ENCODE results near the gene DDX27. TPM values are rescaled to one million over a fixed set of nuclear protein-coding genes. Genes with fewer than 3 reads are reported as not detected.

Gene DDX27
- total and polyA plus RNA-seq, 2 of the 13 experiments (the other 11 are each of a cell fraction or from before 2014, with no cell fraction given), result 42.6 to 72.8 TPM

- TF ChIP-seq NR0B2 (CRISPR knock-in tag; IDR thresholded peaks at IDR 0.05), result no peak
- TF ChIP-seq KLF15 (CRISPR knock-in tag; IDR thresholded peaks at IDR 0.05; ENCODE audit: borderline replicate concordance), result no peak
- TF ChIP-seq BHLHE40 (IDR thresholded peaks at IDR 0.05; ENCODE audit: low read length), result peak; percentile 18; the same call in 1 of the 2 replicates
- peak; percentile 61; the same call in 1 of the 2 replicates for TF ChIP-seq KLF6 (CRISPR knock-in tag; IDR thresholded peaks at IDR 0.05)
- TF ChIP-seq MYNN (CRISPR knock-in tag; IDR thresholded peaks at IDR 0.05; ENCODE audit: low read depth), result no peak
- no peak for TF ChIP-seq ZNF326 (CRISPR knock-in tag; IDR thresholded peaks at IDR 0.05; ENCODE audit: borderline replicate concordance)
- no peak for TF ChIP-seq CREB3 (CRISPR knock-in tag; IDR thresholded peaks at IDR 0.05)
- TF ChIP-seq SOX13 (IDR thresholded peaks at IDR 0.05), result no peak
- peak in 1 of 2 experiments; percentile 30; a peak in 1 of 4 replicates for TF ChIP-seq SOX13 (CRISPR knock-in tag; conservative IDR thresholded peaks at IDR 0.05 in 1 of 2, IDR thresholded peaks at IDR 0.05 in 1 of 2)
- no peak for TF ChIP-seq ZBTB21 (CRISPR knock-in tag; IDR thresholded peaks at IDR 0.05)
- no peak for TF ChIP-seq CHCHD3 (CRISPR knock-in tag; IDR thresholded peaks at IDR 0.05)
- TF ChIP-seq PATZ1 (CRISPR knock-in tag; IDR thresholded peaks at IDR 0.05), result peak; percentile 58
- TF ChIP-seq ZHX1 (CRISPR knock-in tag; IDR thresholded peaks at IDR 0.05; ENCODE audit: low read depth), result no peak
- TF ChIP-seq ZNF562 (CRISPR knock-in tag; IDR thresholded peaks at IDR 0.05; ENCODE audit: borderline replicate concordance), result no peak
- no peak for TF ChIP-seq SNAI1 (CRISPR knock-in tag; IDR thresholded peaks at IDR 0.05; ENCODE audit: borderline replicate concordance)
- peak; percentile 84 for TF ChIP-seq IRF2 (CRISPR knock-in tag; IDR thresholded peaks at IDR 0.05)
- TF ChIP-seq SP1 (IDR thresholded peaks at IDR 0.05), result no peak
- TF ChIP-seq SP1 (CRISPR knock-in tag; IDR thresholded peaks at IDR 0.05), result peak; percentile 47; the same call in 1 of the 2 replicates
- no peak for TF ChIP-seq ZNF329 (CRISPR knock-in tag; IDR thresholded peaks at IDR 0.05; ENCODE audit: low read depth)
- TF ChIP-seq ZFAT (CRISPR knock-in tag; conservative IDR thresholded peaks at IDR 0.05), result no peak
- no peak for TF ChIP-seq ZBTB7A (CRISPR knock-in tag; IDR thresholded peaks at IDR 0.05)
- TF ChIP-seq ZBTB44 (CRISPR knock-in tag; IDR thresholded peaks at IDR 0.05), result no peak
Observed at GRCh38 chr20:49216991-49217578, 2.1 kb upstream of the DDX27 start (continued).
